ENCODE results near the gene CDK14.

CDK14 gene

DNA sequence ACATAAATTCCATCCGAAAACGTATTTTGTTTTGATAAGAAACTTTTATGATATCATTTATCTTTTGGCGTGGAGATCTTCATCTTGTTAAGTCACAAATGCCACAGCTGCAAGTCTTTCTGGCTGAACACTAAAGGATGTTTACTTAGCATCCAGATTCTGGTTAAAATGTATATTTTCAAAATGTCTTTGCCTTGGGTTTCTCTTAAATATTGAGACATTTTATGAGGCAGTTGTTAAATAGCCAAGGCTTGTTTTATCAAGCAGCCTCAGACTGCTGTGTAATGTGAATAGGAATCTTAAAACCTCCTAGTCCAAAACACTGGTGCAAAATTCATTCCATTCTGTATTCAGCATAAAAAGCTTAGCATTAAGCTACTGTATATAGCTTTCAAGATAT lies 531.8 kb downstream of the CDK14 start:
- no peak for DNase-seq (ENCODE audit: low read depth)

DNA sequence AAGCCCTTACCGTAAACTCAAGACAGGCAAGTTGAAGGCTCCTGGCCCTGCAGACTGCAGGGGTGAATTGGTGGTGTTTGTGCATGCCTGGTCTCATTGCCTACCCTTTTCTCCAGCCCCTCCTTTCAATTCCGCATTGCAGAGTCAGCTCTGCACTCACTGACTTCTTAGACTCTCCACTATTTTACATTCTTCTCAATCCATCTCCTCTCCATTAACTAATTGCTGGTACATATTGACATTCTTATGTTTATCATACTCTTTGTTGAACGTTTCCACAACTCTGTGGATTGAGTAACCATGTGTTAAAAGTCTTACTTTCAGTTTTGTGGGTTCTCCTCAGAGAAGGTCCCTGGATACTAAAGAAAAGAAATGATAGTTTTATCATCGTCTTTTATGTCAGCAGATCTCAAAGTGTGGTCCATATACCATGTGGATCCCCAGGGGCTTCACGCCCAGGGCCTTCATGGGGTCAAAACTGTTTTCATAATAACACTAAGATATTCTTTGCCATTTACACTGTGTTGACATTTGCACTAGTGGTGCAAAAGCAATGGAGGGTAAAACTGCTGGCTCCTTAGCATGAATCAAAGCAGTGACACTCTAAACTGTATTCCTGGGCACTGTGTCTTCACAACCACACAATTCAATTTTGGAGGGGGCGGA lies 532.7 kb downstream of the CDK14 start:
- no peak for DNase-seq (ENCODE audit: low read depth)
- TF ChIP-seq, protein P1, sequence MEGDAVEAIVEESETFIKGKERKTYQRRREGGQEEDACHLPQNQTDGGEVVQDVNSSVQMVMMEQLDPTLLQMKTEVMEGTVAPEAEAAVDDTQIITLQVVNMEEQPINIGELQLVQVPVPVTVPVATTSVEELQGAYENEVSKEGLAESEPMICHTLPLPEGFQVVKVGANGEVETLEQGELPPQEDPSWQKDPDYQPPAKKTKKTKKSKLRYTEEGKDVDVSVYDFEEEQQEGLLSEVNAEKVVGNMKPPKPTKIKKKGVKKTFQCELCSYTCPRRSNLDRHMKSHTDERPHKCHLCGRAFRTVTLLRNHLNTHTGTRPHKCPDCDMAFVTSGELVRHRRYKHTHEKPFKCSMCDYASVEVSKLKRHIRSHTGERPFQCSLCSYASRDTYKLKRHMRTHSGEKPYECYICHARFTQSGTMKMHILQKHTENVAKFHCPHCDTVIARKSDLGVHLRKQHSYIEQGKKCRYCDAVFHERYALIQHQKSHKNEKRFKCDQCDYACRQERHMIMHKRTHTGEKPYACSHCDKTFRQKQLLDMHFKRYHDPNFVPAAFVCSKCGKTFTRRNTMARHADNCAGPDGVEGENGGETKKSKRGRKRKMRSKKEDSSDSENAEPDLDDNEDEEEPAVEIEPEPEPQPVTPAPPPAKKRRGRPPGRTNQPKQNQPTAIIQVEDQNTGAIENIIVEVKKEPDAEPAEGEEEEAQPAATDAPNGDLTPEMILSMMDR (IDR thresholded peaks at IDR 0.05; ENCODE audit: insufficient read depth, low read depth, low read length, missing control alignments), result no peak
- H3K4me3 ChIP-seq (ENCODE audit: low read depth, low read length), result no peak overlapping the region

More for the DNA sequence above, 531.8 kb downstream of the CDK14 start:
- TF ChIP-seq, protein P1 (IDR thresholded peaks at IDR 0.05; ENCODE audit: insufficient read depth, low read depth, low read length, missing control alignments), result no peak
- no peak overlapping the region for H3K4me3 ChIP-seq (ENCODE audit: low read depth, low read length)

DNA sequence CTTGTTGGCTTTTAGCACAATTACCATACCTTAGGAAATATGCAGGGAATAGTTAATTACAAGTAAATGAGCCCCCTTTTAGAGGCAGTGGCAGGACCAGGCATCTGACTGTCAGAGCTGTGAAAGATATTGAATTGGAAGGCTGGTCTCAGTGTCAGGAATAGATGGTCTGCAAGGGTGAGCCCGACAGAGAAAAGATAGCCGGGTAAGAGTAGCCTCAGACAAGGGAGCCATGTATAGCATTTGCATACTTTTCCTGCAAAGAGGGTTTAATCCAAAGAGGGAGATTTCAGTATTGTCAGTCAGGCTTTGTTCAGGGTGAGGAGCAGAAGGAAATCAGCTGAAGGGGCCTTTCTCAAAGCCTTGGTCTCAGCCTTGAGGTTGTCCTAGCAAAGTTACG lies 539.2 kb downstream of the CDK14 start:
- TF ChIP-seq, protein P1 (IDR thresholded peaks at IDR 0.05; ENCODE audit: insufficient read depth, low read depth, low read length, missing control alignments), result no peak
- no peak for DNase-seq (ENCODE audit: low read depth)
- H3K4me3 ChIP-seq (ENCODE audit: low read depth, low read length), result no peak overlapping the region

DNA sequence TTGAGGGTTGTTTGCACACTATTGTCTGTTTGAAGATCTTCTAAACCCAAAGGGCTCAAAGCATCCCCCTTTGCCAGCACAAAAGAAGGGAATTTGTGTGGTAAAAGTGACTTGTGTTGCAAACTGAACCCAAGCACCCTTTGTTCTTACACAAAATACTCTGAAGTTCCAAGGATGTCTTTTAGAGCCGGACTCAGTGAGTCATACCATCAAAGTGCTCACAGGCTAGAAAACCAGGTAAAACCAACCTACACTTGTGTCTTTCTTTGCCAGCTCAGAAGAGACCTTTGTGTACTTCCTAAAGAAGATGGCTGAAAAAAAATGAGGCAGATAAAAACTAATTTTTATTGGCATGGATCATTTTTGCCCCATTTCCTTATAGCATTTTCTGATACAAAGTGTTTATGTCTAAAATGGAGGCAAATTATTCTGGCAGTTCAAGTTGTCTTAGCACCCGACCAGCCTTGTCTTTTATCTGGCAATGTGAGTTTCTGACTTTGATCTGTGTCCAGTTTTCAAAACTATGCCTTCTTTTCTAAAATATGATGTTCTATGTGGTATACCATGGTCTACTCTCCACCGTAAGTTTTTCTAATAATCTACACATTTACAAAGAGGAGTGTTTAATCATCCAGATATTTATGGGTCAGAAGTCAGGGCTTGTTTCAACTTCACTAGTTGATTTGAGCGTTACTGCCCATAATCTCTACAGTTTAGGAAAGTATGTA lies 539.7 kb downstream of the CDK14 start:
- TF ChIP-seq, protein P1 (IDR thresholded peaks at IDR 0.05; ENCODE audit: insufficient read depth, low read depth, low read length, missing control alignments), result no peak
- no peak overlapping the region for H3K4me3 ChIP-seq (ENCODE audit: low read depth, low read length)
- no peak for DNase-seq (ENCODE audit: low read depth)

DNA sequence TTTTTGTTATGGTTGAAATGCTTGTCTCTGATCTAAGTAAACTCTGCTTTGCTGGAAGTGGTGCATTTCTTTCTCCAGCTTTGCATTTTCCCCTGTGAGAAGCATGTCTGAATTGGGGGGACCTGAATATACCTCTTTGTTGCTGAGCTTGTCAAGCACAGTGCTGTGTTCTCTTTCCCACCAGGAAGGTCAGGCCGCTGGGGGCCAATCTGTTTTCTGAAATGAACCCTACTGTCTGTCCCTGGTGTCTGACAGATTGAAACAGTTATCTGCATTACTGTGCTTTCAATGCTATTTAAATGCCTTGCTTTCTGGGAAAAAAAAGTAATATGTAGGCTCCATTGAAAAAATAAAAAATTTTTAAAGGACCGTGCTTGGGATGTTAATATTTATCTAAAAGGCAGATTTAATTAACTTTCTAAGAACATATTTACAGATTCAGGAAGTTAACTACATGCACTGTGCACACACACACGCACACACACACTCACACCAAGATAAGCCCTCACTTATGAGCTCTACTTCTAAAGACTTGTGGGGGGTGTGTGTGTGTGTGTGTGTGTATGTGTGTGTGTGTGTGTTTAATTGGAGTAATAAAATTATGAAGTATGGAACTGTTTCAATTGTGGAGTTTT lies 541.1 kb downstream of the CDK14 start:
- TF ChIP-seq, protein P1 (IDR thresholded peaks at IDR 0.05; ENCODE audit: insufficient read depth, low read depth, low read length, missing control alignments), result no peak
- DNase-seq (ENCODE audit: low read depth), result no peak
- no peak overlapping the region for H3K4me3 ChIP-seq (ENCODE audit: low read depth, low read length)

DNA sequence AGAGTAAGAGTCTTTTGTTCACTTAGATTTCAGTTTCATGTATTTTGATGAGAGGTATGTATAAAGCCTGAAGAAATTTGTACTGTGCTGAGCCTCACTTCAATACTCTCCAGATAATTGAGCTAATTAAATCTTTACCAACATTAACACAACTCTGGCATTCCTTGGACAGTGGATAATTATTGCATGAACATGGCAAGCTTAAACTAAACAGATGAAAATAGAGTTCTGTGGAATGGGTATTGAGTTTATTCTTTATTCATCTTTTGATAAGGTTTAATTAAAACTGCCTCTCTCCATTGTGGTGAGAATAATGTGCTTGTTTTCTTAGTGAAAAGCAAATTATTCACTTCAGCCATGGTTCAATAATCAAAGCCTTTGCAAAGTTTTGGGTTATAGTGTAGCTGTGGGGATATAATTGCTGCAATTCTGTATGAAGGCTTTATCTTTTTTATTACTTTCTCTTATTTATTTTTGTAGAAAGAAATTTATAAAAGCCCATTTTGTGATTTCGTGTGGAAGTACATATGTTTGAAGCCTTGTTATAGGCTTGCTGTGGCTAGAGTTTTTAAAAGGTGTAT lies 541.8 kb downstream of the CDK14 start:
- TF ChIP-seq, protein P1 (IDR thresholded peaks at IDR 0.05; ENCODE audit: insufficient read depth, low read depth, low read length, missing control alignments), result no peak
- DNase-seq (ENCODE audit: low read depth), result no peak
- H3K4me3 ChIP-seq (ENCODE audit: low read depth, low read length), result no peak overlapping the region

Data from GM12865 (cell line).